Ramos (cell line): ENCODE measurements around the gene TACC2.

Experiments used
- in situ Hi-C: fragments of 300-500 bp; cut with MboI; formaldehyde crosslinking; loops from one replicate; pipeline ENCODE4 v1.14.3; 2022; ENCODE audit warnings: low sequenced_read_pairs; ENCODE audit not compliant: unreplicated experiment

The TACC2 gene

GRCh38 chr10:122158362-122158761 is 169.4 kb downstream of the TACC2 start:
- in situ Hi-C loops = no loop called here

DNA sequence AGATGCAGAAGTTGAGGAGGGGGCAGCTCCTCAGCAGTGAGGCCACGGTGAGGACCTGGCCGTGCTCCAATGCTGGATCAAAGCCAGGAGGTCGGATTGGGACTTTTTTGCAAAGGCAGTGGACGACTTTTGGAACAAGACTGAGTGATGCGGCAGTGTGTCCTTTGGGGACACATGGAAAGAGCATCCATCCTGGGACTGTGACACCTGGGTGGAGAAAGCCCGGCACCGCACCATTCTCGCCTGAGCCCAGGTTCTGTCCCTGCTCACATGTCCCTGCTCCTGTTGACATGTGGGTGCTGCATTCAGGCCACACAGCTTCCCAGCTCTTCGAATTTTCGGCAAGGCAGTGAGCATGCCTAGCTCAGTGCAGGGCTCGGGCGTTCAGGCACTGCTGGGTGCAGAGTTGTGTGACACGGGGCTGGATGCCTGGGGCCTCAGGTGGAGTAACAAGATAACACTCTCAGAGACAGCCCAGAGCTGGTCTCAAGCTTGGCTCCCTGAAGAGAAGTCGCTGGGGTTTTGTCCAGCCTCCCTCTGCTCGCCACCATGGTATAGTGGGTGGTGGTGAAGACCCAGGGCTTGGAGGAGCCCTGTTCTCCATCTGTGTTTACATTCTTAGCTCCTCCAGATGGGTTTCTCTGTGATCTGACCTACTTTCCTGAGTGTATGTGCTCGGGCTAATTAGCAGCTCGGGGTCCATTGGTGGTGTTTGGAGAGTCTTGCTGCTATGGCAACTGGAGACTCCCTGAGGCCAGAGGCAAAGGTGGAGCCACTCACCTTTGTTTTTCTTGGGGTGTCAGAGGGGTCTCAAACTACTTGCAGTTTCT is 170.4 kb downstream of the TACC2 start:
- in situ Hi-C loops = no loop called here

- in situ Hi-C loops = no loop called here
Measured at GRCh38 chr10:122161795-122162194, 172.8 kb downstream of the TACC2 start.

DNA sequence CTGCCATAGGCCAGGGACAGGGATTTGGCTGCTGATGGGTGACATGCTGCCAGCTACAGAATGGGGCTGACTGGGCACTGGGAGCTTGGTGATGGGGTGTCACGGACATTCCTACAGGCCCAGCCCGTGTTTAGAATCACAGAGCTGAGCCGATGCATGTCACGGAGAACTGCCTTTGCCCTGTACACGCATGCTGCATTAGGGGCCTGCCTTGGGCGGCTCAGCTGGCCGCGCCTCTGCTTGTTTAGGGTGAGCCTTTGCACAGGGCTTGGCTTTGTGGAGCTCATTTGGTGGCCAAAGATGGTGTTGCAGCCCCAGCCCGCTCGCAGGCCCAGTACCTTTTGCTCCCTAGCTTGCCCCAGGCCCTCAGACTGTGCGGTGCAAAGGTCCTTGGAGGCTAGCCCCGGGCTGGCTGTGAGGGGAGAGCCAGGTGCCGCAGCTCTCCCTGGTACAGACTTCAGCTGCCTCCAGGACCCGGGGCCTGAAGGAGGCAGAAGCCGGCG is 173.8 kb downstream of the TACC2 start:
- in situ Hi-C loops = no loop called here

- in situ Hi-C loops = no loop called here
Measured at GRCh38 chr10:122163174-122164022, 174.4 kb downstream of the TACC2 start.

- in situ Hi-C loops = no loop called here
Measured at GRCh38 chr10:122164023-122164601, 175.1 kb downstream of the TACC2 start.

- in situ Hi-C loops = no loop called here
Measured at GRCh38 chr10:122164815-122165483, 176.0 kb downstream of the TACC2 start.

GRCh38 chr10:122165484-122166276 is 176.7 kb downstream of the TACC2 start:
- in situ Hi-C loops = no loop called here

DNA sequence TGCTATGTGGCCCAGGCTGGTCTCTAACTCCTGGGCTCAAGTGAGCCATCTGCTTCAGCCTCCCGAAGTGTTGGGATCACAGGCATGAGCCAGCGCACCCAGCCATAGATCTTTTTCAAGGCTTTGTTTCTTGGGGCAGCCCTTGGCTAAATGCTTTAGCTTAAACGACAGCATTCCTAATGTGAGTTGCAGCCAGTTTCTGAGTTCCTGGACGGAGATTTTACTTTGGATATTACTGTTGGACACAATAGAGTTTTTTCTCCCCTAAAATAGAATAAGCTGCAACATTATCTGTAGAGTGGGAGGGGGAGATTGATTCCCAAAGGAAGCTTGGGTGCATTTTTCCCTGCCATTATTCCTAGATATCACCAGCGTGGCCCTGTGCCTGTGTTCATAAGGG is 179.1 kb downstream of the TACC2 start:
- in situ Hi-C loops = no loop called here

DNA sequence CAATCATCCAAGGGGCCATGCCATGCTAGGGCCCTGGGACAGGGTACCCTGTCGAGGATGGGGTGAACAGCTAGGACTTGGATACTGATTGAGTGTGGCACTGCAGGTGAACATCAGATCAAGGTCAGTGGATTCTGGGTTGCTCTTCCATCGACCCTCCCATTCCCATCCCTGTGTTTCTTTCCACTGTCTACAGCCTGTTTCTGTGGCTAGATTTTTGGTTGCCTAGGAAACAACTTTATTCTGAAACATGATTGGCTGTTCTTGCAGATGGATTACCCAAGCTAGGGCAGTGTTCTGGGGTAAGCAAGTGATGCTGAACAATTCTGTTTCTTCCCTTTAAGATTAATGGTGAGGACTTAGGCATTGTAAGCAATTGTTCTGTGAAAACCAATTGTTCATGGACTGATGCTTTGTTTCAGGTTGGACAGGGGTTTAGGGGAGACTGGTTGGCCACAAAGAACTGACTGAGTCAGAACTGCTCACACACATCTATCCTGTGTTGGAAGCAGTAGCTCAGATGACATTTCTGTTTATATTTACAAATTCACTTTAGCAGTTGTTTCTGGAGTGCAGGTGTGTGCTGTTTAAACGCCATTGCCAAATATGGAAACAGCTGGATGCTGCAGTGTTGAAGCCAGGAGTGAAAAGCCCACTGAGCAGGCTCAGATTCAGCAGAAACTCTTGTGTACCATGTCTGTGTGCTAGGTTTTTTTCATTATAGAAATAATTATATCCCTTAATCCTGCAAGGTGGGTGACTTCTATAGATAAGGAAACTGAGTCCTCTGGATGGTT is 179.8 kb downstream of the TACC2 start:
- in situ Hi-C loops = no loop called here

DNA sequence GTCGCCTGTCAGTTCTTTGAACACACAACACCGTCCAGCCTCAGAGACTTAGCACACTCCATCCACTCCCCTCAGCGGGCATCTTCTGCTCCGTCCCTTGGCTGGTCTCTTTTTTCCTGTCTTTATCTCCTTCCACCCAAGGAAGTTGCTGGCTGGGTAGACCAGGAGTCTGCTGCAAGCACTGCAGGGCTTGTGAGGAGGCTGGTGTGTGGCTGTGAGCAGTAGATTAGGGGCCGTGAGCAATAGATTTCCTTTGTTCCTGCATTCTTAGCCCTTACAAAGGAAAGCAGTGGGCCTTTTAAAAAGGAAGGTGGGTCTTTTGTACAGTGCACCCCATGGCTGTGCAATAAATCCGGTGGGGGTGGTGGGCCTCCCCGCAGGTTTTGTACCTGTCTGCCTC is 181.8 kb downstream of the TACC2 start:
- in situ Hi-C loops = no loop called here

DNA sequence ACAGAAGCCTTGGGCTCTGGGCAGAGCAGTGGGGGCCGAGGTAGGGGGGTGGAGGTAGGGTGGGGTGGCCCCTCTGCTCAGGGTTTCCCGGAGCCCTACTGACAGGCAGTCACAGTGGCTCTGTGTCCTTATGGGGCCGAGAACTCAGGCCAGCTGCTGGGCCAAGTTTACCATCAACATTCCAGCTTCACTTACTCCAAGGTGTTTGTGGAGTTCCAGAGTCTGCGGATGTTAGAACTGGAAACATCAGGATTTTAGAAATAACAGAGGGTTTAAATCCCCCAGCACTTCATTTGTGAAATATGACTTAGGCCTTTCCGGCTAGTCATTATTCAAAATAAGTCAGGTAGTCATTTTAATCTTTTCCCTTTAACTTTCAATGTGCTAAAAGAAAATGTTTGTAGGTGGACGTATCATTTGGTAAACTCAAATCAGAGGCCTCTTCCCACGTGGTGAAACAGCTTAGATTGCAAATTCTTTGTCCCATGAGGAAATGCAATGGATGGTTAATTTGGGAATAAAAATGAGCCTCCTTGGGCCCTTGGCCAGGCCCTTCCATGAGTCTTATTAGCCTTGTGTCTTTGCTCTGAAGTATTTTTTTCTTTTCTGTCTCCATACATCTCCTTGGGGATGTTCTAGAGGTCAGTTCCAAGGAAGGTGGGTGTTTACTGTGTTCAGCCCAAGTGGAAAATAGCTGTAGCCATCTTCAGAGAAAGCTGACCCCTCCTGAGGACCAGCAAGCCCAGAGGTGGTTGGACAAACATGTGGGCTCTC is 182.5 kb downstream of the TACC2 start:
- in situ Hi-C loops = no loop called here

- in situ Hi-C loops = no loop called here
Measured at GRCh38 chr10:122172361-122173008, 183.5 kb downstream of the TACC2 start.

GRCh38 chr10:122173337-122173736 is 184.4 kb downstream of the TACC2 start:
- in situ Hi-C loops = no loop called here

DNA sequence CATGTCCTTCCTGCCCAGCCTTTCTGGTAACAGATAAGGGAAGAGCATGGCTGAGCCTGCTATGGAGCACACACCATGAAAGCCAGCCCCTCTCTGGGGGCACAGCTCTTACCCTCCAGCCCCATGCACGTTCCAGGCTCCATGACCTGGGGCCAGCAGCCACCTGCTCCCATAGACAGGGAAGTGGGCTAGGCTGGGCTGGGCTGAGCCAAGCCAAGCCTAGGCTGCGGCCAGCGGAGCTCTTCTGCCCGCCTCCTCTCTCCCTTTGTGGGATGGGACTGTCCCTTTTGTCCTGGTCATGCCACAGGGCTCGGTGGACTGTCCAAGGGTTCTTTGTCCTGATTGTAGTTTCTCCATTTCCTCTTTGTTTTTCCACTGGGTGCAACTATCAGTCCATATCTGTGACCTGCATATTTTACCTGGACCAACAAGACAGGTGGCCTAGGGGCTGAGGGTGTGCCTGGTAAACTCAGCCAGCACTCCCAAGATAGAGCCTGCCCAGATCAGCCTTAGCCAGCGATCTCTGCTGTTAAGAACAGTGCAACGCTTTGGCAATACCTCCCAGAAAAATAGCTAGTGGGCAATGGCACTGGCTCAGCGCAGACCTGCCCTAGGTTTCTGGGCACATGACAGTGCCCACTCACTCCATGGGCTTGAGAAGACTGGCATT is 184.9 kb downstream of the TACC2 start:
- in situ Hi-C loops = no loop called here

GRCh38 chr10:122176232-122177213 is 187.6 kb downstream of the TACC2 start:
- in situ Hi-C loops = no loop called here
